ENCODE results near the gene CREB3L4.

The CREB3L4 gene

GRCh38 chr1:153967107-153967999, at the start of gene CREB3L4:
Gene CREB3L4 (plus strand): TSS chr1:153967902. CDS start chr1:153968526, 624 bp downstream.
- DNase-seq (ENCODE audit: low spot score) = peak; percentile 97

GRCh38 chr1:153919876-153920852, 47.5 kb upstream of the CREB3L4 start:
- peak; percentile 63 for DNase-seq (ENCODE audit: low spot score)

- DNase-seq (ENCODE audit: low spot score) = no peak
Observed at GRCh38 chr1:153921080-153921802, 46.5 kb upstream of the CREB3L4 start.

GRCh38 chr1:153921803-153922075, 46.0 kb upstream of the CREB3L4 start:
- DNase-seq (ENCODE audit: low spot score) = peak; percentile 43

GRCh38 chr1:153922076-153922971, 45.4 kb upstream of the CREB3L4 start:
- DNase-seq (ENCODE audit: low spot score) = peak; percentile 84

GRCh38 chr1:153922972-153923925, 44.5 kb upstream of the CREB3L4 start, which contains the start of gene GATAD2B:
Gene GATAD2B (minus strand): TSS chr1:153922972. CDS start chr1:153828347, 94,625 bp downstream.
- peak; percentile 100 for DNase-seq (ENCODE audit: low spot score)

GRCh38 chr1:153926405-153926804, 41.3 kb upstream of the CREB3L4 start:
- DNase-seq (ENCODE audit: low spot score) = no peak

GRCh38 chr1:153928245-153928644, 39.5 kb upstream of the CREB3L4 start:
- no peak for DNase-seq (ENCODE audit: low spot score)

- DNase-seq (ENCODE audit: low spot score) = no peak
Observed at GRCh38 chr1:153928791-153929341, 38.8 kb upstream of the CREB3L4 start.

GRCh38 chr1:153929426-153929825, 38.3 kb upstream of the CREB3L4 start:
- DNase-seq (ENCODE audit: low spot score) = no peak

GRCh38 chr1:153929981-153930948, 37.4 kb upstream of the CREB3L4 start:
- DNase-seq (ENCODE audit: low spot score) = no peak

- DNase-seq (ENCODE audit: low spot score) = no peak
Observed at GRCh38 chr1:153932156-153933131, 35.3 kb upstream of the CREB3L4 start.

- DNase-seq (ENCODE audit: low spot score) = no peak
Observed at GRCh38 chr1:153933430-153933829, 34.3 kb upstream of the CREB3L4 start.

GRCh38 chr1:153933955-153934354, 33.7 kb upstream of the CREB3L4 start:
- no peak for DNase-seq (ENCODE audit: low spot score)

- DNase-seq (ENCODE audit: low spot score) = no peak
Observed at GRCh38 chr1:153934746-153935145, 33.0 kb upstream of the CREB3L4 start.

- no peak for DNase-seq (ENCODE audit: low spot score)
Observed at GRCh38 chr1:153936011-153936802, 31.5 kb upstream of the CREB3L4 start.
